K562 (cell line): ENCODE measurements around the gene WHAMM. TPM values are rescaled to one million over a fixed set of nuclear protein-coding genes. Genes with fewer than 3 reads are reported as not detected.

Experiments
- ATAC-seq: fragments of 200-7000 bp; cut with Tn5 transposase; 3 replicates; pipeline ENCODE4 v1.9.1; 2020; ENCODE audit warnings: moderate library complexity
- BruUV-seq: library from RNA; stranded (reverse); fragments of 400-500 nt; replicated peaks from 2 replicates; lab custom pipeline; 2021; lab: Mats Ljungman, UMichigan
- CTCF ChIA-PET: fragments of 300-600 bp; formaldehyde crosslinking; extraction: SDS; loops from one replicate; lab custom pipeline; 2021; ENCODE audit warnings: low intra/inter-chr PET ratio; lab: Yijun Ruan, JAX
- POLR2A ChIA-PET: fragments of 300-600, 350-650 bp; sonication (Branson Sonifier 250); formaldehyde crosslinking; extraction: SDS; loops from one replicate; lab custom pipeline; 2021; ENCODE audit warnings: antibody characterized with exemption, inconsistent platforms; lab: Yijun Ruan, JAX
- DNase-seq, 4 experiments: peaks; one replicate each; pipeline versions ENCODE4 v3.0.0 to v3.0.0-alpha.2; 2011 to 2018; ENCODE audit warnings: low spot score in 3 of 4, mixed read lengths in 3 of 4; ENCODE audit errors: extremely low read depth in 1 of 4
- FAIRE-seq: peaks from 2 replicates; lab custom pipeline; 2011; peaks lifted over from hg19 to GRCh38; lab: Jason Lieb, UNC
- H2AFZ ChIP-seq: 2 replicates; pipeline ENCODE4 v1.6.0; 2011; ENCODE audit warnings: low read depth, low read length, control low read depth, inconsistent platforms
- H3K27ac ChIP-seq: fragments of 200-600 bp; 3 replicates; pipeline ENCODE4 v1.8.0; 2011; ENCODE audit warnings: low read depth, mild to moderate bottlenecking, control low read depth, inconsistent platforms, low read length, moderate library complexity, mixed read lengths; ENCODE audit errors: extremely low read depth
- H3K27me3 ChIP-seq, 2 experiments: fragments of 300-600 bp in 1 of 2; 2 replicates in 1 of 2; 3 replicates in 1 of 2; pipeline versions ENCODE4 v1.6.0 to v1.8.0; 2011; ENCODE audit warnings: inconsistent platforms in 2 of 2, low read length in 2 of 2, mild to moderate bottlenecking in 1 of 2, mixed read lengths in 1 of 2, moderate library complexity in 1 of 2; ENCODE audit not compliant: control insufficient read depth in 2 of 2, insufficient read depth in 2 of 2
- H3K36me3 ChIP-seq: fragments of 300-600 bp; 3 replicates; pipeline ENCODE4 v1.8.0; 2011; ENCODE audit warnings: mild to moderate bottlenecking, low read length, inconsistent platforms; ENCODE audit not compliant: control insufficient read depth, insufficient read depth
- H3K4me1 ChIP-seq, 2 experiments: fragments of 200-600 bp in 1 of 2; replicated peaks in 1 of 2; 2 replicates in 1 of 2; 3 replicates in 1 of 2; pipeline versions ENCODE4 v1.5.1 to v1.8.0; 2011; ENCODE audit warnings: inconsistent platforms in 2 of 2, low read length in 2 of 2, mild to moderate bottlenecking in 1 of 2, mixed read lengths in 1 of 2, moderate library complexity in 1 of 2; ENCODE audit not compliant: control insufficient read depth in 2 of 2, insufficient read depth in 2 of 2
- H3K4me2 ChIP-seq: 2 replicates; pipeline ENCODE4 v1.6.1; 2011; ENCODE audit warnings: low read length, control low read depth, inconsistent platforms, mixed read lengths; ENCODE audit not compliant: insufficient read depth
- H3K4me3 ChIP-seq: fragments of 200-600 bp; sonication (generic), shearing (Covaris generic); 2 replicates; pipeline ENCODE4 v1.5.1; 2016; ENCODE audit warnings: control low read depth, inconsistent platforms
- H3K79me2 ChIP-seq: fragments of 200-600 bp; 3 replicates; pipeline ENCODE4 v1.8.0; 2011; ENCODE audit warnings: low read length, inconsistent platforms; ENCODE audit not compliant: control insufficient read depth, insufficient read depth
- H3K9ac ChIP-seq, 2 experiments: 2 replicates each; pipeline versions ENCODE4 v1.6.0 to v1.6.1; 2011; ENCODE audit warnings: low read depth in 2 of 2, low read length in 2 of 2, control low read depth in 1 of 2, inconsistent platforms in 1 of 2, mild to moderate bottlenecking in 1 of 2, mixed read lengths in 1 of 2; ENCODE audit not compliant: insufficient read depth in 1 of 2
- H3K9me1 ChIP-seq: one replicate; pipeline ENCODE4 v1.6.0; 2011; ENCODE audit warnings: inconsistent platforms, mild to moderate bottlenecking, low read length, moderate library complexity; ENCODE audit not compliant: control insufficient read depth, insufficient read depth
- H3K9me3 ChIP-seq: replicated peaks from 2 replicates; pipeline ENCODE4 v1.5.1; 2011; ENCODE audit warnings: low read depth, low read length, inconsistent platforms; ENCODE audit not compliant: control insufficient read depth, insufficient read depth
- H4K20me1 ChIP-seq: replicated peaks from 2 replicates; pipeline ENCODE4 v1.6.1; 2011; ENCODE audit warnings: low read length, inconsistent platforms, mixed read lengths; ENCODE audit not compliant: control insufficient read depth, insufficient read depth
- ARNT ChIP-seq, 2 experiments: fragments of 450-650 bp; IDR thresholded peaks; 2 replicates each; pipeline ENCODE4 v1.6.1; 2016; ENCODE audit warnings: mild to moderate bottlenecking in 1 of 2
- BCLAF1 ChIP-seq, 2 experiments: fragments of 450-650 bp in 1 of 2; IDR thresholded peaks; 2 replicates each; pipeline ENCODE4 v1.6.1; 2011 to 2017; ENCODE audit warnings: low read depth in 2 of 2, antibody characterized with exemption in 1 of 2, borderline replicate concordance in 1 of 2, low read length in 1 of 2, mild to moderate bottlenecking in 1 of 2, mixed read lengths in 1 of 2; ENCODE audit not compliant: control insufficient read depth in 1 of 2
- CHD4 ChIP-seq: fragments of 200-600 bp; sonication (generic); IDR thresholded peaks from 3 replicates; pipeline ENCODE4 v1.6.1; 2012; ENCODE audit warnings: low read depth, mild to moderate bottlenecking, mixed read lengths, low read length, inconsistent platforms; ENCODE audit not compliant: insufficient read depth, insufficient replicate concordance, poor library complexity, severe bottlenecking
- ESRRA ChIP-seq: fragments of 450-650 bp; IDR thresholded peaks from 2 replicates; pipeline ENCODE4 v1.6.1; 2014; ENCODE audit warnings: low read depth, mild to moderate bottlenecking, moderate library complexity, borderline replicate concordance
- GATA2 ChIP-seq: sonication (generic); formaldehyde crosslinking; IDR thresholded peaks from 2 replicates; pipeline ENCODE4 v1.4.0; 2020; ENCODE audit warnings: mild to moderate bottlenecking, missing genetic modification reagents
- HMGN3 ChIP-seq: IDR thresholded peaks from 2 replicates; pipeline ENCODE4 v1.6.1; 2011; ENCODE audit warnings: borderline replicate concordance, low read depth, mild to moderate bottlenecking, mixed read lengths, low read length; ENCODE audit not compliant: insufficient read length; ENCODE audit errors: extremely low read depth
- HMGXB4 ChIP-seq: sonication (generic); formaldehyde crosslinking; IDR thresholded peaks from 2 replicates; pipeline ENCODE4 v1.8.1; 2023; ENCODE audit warnings: mild to moderate bottlenecking, missing genetic modification reagents
- IRF1 ChIP-seq: sonication (generic); formaldehyde crosslinking; IDR thresholded peaks from 2 replicates; pipeline ENCODE4 v1.8.0; 2022; ENCODE audit warnings: missing genetic modification reagents, mild to moderate bottlenecking, borderline replicate concordance
- RBM25 ChIP-seq: fragments of 200-400 bp; formaldehyde crosslinking; IDR thresholded peaks from 2 replicates; pipeline ENCODE4 v1.6.1; 2018; ENCODE audit warnings: low read length, low read depth, moderate library complexity; ENCODE audit not compliant: severe bottlenecking
- ZNF121 ChIP-seq: sonication (generic); formaldehyde crosslinking; conservative IDR thresholded peaks from 2 replicates; pipeline ENCODE4 v1.8.0; 2022; ENCODE audit warnings: missing genetic modification reagents
- ZNF780A ChIP-seq: fragments of 250-450 bp; sonication (Bioruptor Pico); IDR thresholded peaks from 2 replicates; pipeline ENCODE4 v1.5.0; 2021; ENCODE audit warnings: mild to moderate bottlenecking
- WGBS: fragments of 100-300 bp; shearing (Covaris generic); methylation state at CpG from one replicate; pipeline ENCODE4 v1.1.6; 2016; ENCODE audit warnings: low coverage, mixed read lengths; ENCODE audit not compliant: insufficient coverage; ENCODE audit errors: missing lambda C conversion rate; 5-methylcytosine and 5-hydroxymethylcytosine counted together
- in situ Hi-C: fragments of 300-500 bp; cut with MboI; formaldehyde crosslinking; loops from 4 replicates; pipeline ENCODE4 v1.15.0; 2018; ENCODE audit warnings: inconsistent platforms, mixed read lengths
- intact Hi-C: fragments of 100-400 bp; cut with micrococcal nuclease; formaldehyde crosslinking; loops from 2 replicates; pipeline ENCODE4 v1.14.2; 2022
- polyA plus RNA-seq, 8 experiments: library from polyadenylated mRNA; depleted of rRNA in 4 of 8; stranded (reverse) in 5 of 8; unstranded in 3 of 8; fragments of >200 nt; fragmentation: Nextera tagmentation in 2 of 8; fragmentation: Illumina TruSeq in 1 of 8; extraction: Ambion mirVana in 2 of 8; extraction: Trizol in 1 of 8; gene quantifications; 2 replicates each; pipeline versions ENCODE4 v1.2.1 to v1.2.3, GENCODE V29; 2011 to 2014; ENCODE audit warnings: inconsistent platforms in 1 of 8, missing spikeins in 1 of 8
- total RNA-seq, 7 experiments: library from RNA; depleted of rRNA in 6 of 7; stranded (reverse); fragments of >200 nt in 6 of 7; fragmentation: Illumina TruSeq in 2 of 7; extraction: Trizol in 2 of 7; gene quantifications; 2 replicates each; pipeline versions ENCODE4 v1.2.1 to v1.2.3, GENCODE V29; 2011 to 2021; ENCODE audit warnings: low replicate concordance in 1 of 7

Gene WHAMM
- total and polyA plus RNA-seq, 9 of the 15 experiments (the other 6 are each of a cell fraction or from before 2014, with no cell fraction given) = 2.0 to 4.8 (median 3.6) TPM

DNA sequence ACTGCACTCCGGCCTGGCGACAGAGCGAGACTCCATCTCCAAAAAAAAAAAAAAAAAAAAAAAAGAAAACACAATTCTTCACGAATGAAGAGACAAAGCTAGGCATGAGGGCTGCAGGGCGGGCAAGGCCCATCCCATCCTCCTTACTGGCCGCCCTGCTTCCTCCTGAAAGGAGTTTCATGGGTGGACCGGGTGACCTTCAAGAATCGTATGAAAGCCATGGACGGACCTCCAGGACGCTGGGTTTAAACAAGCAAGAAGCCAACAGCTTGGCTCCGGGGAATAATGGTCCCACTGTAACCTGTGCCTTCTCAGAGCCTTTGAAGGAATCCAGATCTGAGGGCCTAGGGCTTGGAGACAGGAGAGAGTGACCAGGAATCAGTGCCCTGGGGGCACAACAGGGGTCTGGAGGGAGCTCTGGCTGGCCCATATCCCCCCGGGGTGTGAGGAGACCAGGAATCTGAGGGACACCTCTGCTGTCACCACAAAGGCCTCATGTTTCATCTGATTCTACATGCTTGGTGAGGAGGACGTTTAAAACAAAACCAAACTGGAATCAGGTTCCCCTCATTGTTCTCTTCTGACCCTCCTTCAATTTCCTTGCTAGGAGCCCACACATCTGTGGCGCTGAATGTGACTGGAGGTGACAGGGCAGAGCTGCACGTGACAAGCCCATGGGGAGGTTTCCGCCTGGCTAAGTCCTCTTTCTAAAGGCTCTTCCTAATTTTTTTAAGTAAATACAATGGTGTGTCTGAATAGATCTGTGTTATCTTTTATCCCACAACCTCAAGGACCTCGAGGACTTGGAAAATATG lies 46.1 kb downstream of the WHAMM start (continued):
- TF ChIP-seq BCLAF1 (IDR thresholded peaks at IDR 0.05; ENCODE audit: borderline replicate concordance in 1 of 2, control insufficient read depth in 1 of 2, low read depth in 2 of 2, low read length in 1 of 2) (no peak), ZNF780A (CRISPR knock-in tag) (no peak), HMGN3 (no peak)

DNA sequence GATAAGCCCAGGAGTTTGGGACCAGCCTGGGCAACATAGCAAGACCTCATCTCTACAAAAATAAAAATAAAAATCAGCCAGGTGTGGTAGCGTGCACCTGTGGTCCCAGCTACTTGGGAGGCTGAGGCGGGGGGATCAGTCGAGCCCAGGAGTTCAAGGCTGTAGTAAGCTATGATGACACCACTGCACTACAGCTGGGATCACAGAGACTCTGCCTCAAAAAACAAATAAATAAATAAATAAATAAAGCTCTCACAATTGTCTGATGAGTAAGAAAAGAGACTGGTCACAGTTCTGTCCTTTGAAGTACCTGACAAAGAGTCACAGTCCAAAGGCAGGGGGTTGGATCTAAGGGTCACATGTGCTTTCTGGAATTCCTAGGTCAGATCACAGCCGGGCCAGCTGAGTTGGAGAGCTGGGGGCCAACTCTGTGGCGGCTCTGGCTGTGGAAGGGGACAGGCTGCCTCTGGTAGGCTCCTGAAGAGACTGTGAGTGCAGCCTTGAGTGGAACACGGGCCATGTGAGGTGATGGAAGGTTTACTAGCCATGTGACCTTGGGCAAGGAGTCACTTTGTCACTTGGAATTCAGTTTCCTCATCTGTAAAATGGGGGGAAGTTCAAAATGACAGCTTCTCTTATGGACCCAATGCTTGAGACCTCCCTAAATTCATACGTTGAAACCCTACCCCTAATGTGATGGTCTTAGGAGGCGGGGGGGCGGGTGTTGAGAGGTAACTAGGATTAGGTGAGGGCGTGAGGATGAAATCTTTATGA lies 47.2 kb downstream of the WHAMM start:
- 78% methylated on average over 10 of the region's 10 CpGs for WGBS
- intact Hi-C loops = no loop called here
- peaks cover 8 to 19% of the 10 kb centered on the region in 2 experiments for H3K4me1 ChIP-seq
- DNase-seq = no peak
- in situ Hi-C loops = loop anchor here (10.0 kb wide), 1 partner anchor 128 kb away; the partner anchor contains the start of gene RAMAC
- H3K9me1 ChIP-seq = no peaks in the 10 kb centered on the region
- FAIRE-seq = no peak
- H2AFZ ChIP-seq = no peak overlapping the region
- BruUV-seq = no TSS peak
- peaks cover 0 to 5% of the 10 kb centered on the region in 2 experiments; a peak in 1 of 5 replicates for H3K27me3 ChIP-seq
- H4K20me1 ChIP-seq = no peaks in the 10 kb centered on the region
- H3K27ac ChIP-seq = no peak overlapping the region
- H3K9ac ChIP-seq = no peak overlapping the region
- H3K9me3 ChIP-seq = no peaks in the 10 kb centered on the region
- H3K36me3 ChIP-seq = no peaks in the 10 kb centered on the region
- ChIA-PET POLR2A (interaction anchor here (0.6 to 1.3 kb wide), 3 partner anchors 15 to 316 kb away, joined by 3 read pairs; partner anchors contain the start of gene RPS17), CTCF (no interaction called here)
- no peak overlapping the region for H3K4me3 ChIP-seq
- no peaks in the 10 kb centered on the region for H3K79me2 ChIP-seq
- no peak overlapping the region; the same call in 1 of the 2 replicates for H3K4me2 ChIP-seq
- no peak for ATAC-seq
- TF ChIP-seq HMGXB4 (CRISPR knock-in tag) (no peak), ESRRA (peak; percentile 50; the same call in 1 of the 2 replicates), CHD4 (no peak), ARNT (IDR thresholded peaks at IDR 0.05) (no peak), IRF1 (CRISPR knock-in tag) (no peak), RBM25 (peak; percentile 55), GATA2 (CRISPR knock-in tag) (no peak), ZNF121 (CRISPR knock-in tag) (peak; percentile 25; the same call in 1 of the 2 replicates)
